NCI-H146 (cell line): Measurements from ENCODE around the gene ZNF511.
"Not testable (repeated sequence)": the region's sequence is repeated elsewhere in the genome, so short reads cannot be mapped to it uniquely, and the experiment has no call there.

Experiments
- DNase-seq: peaks from one replicate; lab custom pipeline; 2025; lab: John Stamatoyannopoulos, UW

The ZNF511 gene, protein sequence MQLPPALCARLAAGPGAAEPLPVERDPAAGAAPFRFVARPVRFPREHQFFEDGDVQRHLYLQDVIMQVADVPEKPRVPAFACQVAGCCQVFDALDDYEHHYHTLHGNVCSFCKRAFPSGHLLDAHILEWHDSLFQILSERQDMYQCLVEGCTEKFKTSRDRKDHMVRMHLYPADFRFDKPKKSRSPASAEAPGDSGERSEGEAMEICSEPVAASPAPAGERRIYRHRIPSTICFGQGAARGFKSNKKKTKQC

DNA sequence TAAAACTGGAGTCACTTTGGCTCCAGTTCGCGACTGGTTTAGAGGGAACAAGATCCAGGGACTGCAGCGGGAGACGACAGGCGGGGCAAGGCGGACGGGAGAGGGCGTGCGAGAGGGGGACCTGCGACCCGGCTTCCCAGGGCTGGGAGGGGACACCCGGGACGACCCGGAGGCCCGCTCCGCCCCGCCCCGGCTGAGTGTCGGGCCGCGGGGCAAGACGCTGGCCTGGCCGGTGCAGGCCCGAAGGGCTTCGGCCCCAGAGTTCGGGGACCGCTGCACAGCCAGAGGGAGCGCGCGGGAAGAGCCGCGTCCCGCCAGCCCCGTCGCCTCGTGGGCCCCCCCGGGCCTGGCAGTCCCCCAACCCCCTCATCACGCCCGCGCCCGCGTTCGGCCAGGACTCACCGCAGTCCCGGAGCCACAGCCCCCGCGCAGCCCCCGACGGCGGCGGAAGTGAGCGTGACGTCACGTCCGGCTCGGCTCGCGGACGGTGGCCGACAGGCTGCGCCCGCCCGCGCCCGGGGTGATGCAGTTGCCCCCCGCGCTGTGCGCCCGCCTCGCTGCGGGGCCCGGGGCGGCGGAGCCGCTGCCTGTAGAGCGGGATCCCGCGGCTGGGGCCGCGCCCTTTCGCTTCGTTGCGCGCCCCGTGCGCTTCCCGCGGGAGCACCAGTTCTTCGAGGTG, at the start of gene ZNF511, which contains the start of gene TUBGCP2:
ZNF511 (plus strand) TSS at position 494 of the 679 bp plus-strand sequence; CDS start at position 524, 30 bp downstream.
TUBGCP2 (minus strand) TSS at position 452 of the 679 bp plus-strand sequence. CDS start 5,931 bp downstream, outside the sequence.
- DNase-seq: peak; percentile 74

DNA sequence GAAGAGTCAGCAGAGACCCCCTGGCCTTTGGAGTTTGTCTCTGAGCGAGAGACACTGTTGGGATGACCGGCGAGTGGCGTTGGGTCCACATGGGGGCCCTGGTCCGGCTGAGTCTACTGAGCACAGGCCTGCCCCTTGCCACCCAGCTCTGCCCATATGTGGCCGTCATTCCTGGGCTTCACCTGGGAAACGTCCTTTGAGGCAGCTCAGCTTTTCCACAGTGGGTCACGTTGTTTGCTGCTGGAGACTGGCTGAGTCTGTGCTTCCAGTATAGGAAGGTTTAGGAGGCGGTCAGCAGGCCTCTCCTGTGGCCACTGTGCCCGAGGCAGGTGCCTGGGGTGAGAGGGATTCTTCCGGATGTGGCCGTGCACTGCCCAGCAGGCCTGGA, 49.1 kb upstream of the ZNF511 start:
- DNase-seq: no peak

DNA sequence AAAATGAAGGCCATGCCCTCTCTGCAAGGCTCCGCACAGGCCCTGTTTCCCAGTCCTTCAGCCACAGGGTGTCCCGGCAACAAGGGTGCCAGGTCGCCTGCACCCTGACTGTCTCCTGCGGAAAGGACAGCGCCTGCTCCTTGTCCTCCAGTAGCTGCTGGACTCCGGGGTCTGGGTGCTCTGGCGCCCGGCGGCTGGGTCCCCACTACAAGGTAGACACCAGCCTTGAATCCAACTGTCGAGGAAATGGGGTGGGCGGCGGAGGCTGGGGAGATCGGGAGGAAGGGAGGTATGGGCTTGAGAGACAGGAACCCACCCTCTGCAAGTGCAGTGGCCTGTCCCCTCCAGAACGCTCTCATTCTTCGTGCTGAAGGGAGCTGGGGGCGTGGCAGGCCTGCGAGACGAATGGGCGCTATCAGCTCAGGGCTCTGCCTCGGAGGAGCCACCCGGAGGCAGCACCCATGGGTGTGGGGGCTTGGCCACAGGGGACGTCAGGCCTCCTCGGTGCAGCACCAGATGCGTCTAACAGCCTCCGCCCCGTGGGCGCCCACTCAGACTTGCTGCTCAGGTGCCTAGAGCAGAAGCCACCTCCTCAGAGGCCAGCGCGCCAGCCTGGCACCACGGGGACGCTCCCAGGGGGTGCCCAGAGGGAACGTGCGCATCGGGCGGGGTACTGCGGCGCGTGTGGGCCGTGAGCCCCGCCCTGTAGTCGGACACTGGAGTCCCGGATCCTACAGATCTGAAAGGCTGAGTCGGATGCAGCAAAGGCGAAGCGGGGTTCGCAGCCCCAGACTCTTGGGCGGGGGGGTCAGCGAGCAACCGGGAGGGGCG, 47.6 kb upstream of the ZNF511 start:
- peak; percentile 59 for DNase-seq

DNA sequence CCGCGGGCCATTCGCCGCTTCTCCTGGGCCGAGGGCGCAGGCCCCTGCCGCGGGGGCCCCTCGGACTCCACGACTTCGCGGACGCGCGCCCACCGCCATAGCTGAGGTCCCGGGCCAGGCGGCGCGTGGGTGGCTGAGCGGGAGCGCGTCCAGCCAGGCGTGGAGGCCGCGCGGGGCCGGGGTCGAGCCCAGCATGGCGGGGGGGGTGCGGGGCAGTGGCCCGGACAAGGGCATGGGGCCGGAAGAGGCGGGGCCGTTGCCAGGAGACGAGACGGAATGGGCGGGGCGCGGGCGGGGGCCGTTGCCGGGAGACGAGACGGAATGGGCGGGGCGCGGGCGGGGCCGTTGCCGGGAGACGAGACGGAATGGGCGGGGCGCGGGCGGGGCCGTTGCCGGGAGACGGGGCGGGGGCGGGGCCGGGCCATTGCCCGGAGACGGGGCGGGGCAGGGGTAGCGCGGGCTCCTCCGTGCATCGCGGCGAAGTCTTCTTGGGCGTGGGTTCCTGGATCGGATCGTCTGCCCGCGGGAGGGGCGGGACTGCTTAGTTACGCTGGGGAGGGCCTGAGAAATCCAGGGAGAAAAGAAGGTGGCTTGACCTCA, 46.9 kb upstream of the ZNF511 start:
- peak; percentile 91 for DNase-seq

DNA sequence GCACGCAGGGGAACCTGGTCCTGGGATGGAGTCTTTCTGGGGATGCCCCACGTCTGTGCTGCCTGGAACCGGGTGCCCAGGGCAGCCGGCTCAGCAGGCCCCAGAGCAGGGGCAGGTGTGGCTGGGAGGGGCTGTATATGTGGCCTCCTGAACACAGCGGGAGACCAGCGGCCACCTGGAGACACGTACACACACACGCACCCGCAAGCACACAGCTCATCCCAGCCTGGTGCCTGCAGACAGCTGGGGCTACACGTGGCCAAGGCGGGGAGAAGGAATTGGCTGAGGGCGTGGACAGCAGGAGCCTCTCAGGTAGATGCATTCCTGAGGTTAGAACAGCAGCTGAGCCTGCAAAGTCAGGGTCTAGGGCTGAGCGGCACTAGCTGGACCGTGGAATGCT, 46.0 kb upstream of the ZNF511 start:
- peak; percentile 97 for DNase-seq

DNA sequence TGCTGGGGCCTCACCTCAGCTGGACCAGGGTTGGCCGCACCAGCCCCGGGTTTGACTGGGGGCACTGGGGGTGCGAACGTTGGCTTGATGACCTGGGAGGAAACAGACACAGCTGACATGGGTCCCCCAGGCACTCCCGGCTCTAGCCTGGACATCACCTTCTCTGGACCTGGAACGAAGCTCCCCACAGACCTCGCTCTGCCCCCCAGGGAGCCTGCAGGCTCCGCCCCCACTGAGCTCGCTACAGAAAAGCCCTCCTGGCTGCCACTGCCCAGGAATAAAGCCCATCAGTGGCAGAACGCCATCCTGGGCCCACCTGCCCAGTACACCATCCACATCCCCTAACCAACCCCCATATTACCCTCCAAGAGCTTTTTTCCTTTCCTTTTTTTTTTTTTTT, 45.0 kb upstream of the ZNF511 start:
- DNase-seq: no peak

DNA sequence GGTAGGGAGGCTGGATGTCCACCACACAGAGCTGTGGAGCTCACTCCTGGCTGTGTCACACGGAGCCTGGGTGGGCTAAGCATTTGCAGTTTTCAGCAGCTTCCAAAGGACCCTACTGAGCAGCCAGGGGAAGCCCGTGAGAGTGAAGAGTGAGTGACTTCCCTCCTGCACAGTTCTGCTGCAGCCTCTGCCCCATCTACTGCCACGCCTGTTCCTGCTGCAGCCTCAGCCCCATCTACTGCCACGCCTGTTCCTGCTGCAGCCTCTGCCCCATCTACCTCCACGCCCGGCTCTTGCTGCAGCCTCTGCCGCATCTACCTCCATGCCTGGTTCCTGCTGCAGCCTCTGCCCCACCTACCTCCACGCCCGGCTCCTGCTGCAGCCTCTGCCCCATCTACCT, 44.3 kb upstream of the ZNF511 start:
- no peak for DNase-seq

DNA sequence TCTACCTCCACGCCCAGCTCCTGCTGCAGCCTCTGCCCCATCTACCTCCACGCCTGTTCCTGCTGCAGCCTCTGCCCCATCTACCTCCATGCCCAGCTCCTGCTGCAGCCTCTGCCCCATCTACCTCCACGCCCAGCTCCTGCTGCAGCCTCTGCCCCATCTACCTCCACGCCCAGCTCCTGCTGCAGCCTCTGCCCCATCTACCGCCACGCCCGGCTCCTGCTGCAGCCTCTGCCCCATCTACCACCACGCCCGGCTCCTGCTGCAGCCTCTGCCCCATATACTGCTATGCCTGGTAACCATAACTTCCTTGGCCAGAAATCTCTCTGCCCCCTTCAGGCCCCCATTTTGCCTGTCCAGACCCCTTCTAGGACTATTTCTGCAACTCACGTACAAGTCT, 43.7 kb upstream of the ZNF511 start:
- not testable (repeated sequence) for DNase-seq

DNA sequence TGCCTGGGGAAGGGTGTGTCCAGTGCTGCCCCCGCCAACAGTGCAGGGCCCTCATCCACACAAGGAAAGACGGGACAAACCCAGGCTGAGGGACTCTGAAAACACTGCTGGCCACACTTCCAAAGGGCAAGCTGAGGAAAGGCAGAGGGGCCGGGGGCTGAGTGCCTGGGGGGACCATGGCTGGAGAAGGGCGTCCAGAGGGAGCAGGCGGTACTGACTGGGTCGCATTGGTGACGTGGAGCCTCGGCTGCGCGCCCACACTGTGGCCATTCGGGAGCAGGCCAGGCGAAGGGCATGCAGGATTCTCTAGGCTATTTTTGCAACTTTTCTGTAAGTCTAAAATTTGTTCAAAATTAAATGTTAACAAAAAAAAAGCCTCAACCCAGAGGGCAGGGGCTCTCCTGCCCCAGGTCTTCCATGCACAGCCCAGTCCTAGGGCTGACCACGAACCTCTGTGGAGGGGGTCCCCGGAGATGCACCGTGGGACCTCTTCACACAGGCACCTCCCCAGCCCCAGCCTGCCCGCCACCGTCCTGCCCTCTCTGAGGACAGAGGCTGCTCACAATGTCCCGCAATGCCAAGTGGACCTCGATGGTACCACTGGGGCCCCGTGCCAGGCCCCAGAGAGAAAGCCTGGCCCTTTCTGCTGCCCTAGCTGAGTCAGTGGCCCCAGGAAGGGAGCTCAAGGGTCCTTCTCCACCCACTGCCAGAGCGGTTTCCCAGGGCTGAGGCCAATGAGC, 42.5 kb upstream of the ZNF511 start:
- DNase-seq: no peak

DNA sequence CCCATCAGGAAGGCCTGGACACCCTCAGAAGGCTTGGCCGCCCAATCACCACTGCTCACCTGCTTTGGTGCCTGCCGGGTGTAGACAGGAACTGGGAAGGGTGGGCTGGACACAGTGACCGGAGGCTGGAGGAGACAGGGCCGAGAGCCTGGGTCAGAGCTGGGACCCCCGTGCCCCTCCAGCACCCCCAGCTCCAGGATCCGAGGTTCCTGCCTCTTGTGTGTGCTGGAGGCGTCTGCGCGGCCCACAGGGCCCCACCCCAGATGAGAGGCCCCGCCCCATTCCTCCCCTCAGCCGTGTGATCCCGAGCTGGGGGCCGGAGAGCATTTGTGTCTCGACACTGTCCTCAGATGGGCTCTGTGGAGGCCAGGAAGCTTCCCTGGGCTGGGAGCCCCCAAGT, 41.4 kb upstream of the ZNF511 start:
- no peak for DNase-seq

DNA sequence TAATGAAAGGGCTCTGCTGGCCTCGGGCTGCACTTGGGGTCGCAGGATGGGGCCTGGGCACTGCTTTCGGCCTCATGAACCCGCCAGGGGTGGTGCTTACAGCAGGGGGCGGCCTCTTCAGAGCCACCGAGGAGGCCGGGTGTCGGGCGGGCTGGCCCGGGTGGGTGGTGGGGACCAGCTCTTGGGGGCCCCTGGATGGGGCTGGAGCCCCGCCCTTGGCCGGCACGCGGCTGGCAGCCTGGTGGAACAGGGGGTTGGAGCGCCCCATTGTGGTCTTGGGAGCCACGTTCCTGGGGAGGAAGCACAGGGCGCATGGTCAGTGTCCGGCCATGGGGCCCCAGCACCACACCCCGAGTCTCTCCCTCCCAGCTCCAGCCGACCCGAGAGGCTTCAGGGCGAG, 40.9 kb upstream of the ZNF511 start:
- DNase-seq: no peak

DNA sequence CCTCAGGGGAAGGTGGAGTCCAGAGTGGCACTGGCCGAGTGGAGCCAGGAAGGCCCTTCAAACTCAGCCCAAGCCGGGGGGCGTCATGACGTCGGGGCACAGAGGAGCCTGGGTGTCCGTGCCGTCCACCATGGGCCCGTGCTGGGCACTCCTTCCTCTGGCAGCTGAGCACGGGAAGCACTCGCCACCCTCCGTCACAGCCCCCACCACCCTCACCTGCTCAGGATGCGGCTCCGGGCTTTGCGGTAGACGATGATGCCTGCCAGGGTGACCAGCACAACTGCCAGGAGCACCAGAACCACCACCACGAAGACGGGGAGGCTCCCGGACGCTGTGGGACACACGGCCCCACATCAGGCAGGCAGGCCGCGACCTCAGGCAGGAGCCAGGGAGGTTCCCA, 40.2 kb upstream of the ZNF511 start:
- no peak for DNase-seq

DNA sequence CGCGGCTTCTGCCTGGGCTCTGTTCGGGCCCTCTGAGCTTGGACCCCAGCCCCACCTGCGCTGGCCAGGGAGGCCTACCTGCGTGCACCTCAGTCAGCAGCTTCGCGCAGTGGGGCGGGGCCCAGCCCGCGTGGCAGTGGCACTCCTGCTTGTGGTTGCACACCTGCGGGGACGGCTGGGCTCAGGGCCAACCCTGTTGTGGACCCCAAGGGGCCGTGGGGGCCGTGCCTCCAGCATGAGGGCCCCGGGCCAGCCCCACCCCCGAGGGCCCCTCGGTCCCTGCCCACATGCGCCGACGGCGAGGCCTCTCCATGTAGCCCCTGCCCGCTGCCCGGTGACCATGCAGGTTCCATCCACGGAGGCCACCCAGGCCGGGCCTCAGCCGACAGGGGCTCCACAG, 39.3 kb upstream of the ZNF511 start:
- no peak for DNase-seq

DNA sequence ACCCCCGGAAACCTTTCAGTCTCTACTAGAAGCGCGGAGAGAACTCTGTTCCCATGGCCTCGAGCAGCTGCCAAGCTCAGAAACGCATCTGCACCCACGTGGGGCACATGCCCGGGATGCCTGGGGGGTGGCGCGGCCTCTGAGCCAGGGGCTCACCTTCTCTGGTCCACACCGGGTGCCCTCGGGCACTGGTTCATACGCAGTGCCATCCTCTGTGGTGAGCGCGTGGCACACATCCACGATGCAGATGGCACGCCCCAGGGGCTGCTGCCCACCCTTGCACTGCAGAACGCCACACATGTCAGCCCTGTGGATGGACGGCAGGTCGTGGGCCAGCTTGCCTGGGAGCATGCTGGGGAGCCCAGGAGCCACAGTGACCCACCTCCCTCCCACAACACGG, 38.5 kb upstream of the ZNF511 start:
- no peak for DNase-seq

DNA sequence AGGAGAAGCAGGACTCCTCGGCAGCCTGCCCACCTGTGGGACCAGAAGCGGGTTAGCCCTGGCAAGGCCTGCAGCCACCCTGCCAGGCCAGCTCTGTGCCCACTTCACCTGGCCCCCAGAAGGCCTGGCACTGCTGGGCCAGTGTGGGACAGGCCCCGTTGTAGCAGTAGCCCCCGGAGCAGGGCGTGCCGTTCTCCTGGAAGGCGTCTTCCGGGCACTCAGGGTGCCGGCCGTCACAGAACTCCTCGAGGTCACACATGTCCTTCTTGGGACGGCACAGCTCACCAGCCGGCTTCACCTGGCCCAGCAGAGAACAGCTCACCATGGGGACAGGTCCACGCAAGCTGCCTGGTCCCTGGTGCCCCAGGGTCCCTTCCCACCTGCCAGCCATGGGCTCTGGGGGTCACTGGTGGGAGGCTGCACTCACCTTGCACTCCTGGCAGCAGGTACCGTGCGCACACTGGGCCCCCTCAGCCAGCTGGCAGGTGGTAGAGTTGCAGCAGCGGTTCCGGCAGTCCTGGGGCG, 37.9 kb upstream of the ZNF511 start:
- DNase-seq: no peak

DNA sequence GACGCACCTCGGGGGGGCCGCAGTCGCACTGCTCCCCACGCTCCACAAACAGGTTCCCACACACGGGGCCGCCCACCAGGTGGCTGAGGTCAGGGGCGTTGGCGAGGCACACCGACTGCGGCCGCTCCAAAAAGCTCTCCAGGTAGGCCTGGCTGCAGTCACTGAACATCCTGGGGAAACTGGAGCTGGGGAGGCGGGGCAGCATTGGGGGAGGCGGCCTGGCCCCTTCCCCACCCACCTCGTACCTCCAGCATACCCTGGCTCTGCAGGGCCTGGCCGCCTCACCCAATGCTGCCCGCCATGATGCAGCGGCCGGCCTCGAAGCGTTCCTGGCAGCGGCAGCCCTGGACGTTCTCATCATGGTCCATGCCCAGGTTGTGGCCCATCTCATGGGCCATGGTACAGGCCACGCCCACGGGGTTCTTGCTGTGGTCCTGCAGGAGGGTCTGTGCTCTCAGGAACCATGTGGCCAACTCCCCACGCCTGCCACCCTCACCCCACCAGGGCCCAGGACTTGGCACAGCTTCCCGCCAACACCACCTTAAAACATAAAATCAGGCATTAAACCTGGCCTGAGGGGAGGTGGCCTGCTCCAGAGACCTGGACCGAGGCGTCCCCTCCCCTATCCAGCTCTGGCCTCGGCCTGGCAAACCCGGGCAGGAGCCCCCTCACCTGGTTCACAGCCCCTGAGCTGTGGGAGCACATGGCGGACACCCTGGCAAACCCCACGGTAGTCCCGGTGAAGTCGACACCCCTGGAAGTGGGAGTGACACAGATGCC, 37.0 kb upstream of the ZNF511 start:
- no peak for DNase-seq

DNA sequence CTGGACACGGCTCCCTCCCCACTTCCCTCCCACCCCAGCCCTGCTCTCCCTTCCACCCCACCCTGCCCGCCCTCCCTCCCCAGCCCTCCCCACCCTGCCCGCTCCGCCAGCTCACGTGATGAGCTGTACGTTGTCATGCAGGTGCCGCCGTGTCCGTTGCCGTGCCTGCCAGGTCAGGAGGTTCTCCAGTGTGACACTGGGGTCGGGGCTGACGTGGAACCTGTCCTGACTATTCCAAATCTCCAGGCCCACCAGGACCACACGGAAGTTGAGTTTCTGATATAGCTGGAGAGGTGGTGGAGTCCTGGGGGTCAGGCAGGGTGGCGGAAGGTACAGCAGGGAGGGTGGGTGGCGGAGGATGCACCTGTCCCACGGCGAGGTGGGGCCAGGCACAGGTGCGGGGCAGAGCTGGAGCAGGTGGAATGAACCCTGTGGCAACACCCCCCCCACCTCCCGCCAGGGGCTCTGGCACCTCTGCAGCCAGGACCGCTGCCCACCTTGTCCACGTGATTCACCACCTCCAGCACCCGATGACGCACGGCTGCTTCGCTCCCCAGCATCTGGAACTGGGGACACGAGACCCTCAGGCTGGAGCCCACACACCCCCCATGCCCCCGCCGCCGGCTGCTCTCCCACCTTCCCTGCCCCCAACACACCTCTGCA, 36.3 kb upstream of the ZNF511 start:
- DNase-seq: no peak

DNA sequence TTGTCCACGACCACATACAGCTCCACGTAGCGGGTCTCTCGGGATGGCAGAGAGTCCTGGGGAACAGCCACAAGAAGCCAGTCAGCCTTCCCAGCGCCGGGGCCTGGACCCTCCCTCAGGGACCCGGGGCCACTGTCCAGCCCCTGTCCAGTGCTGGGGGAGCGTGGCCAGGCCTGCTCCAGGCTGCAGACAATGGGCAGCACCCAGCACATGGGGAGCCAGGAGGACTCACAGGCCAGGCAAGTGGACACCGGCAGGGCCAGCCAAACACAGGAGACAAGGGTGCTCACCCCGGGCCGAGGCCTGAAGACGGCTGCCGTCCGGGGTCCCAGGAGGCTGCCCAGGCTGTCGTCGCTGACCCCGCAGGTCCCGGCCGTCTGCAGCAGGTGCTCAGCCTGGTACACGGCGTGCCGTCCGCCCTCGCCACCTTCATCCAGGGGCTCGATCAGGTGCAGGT, 35.7 kb upstream of the ZNF511 start:
- DNase-seq: no peak

DNA sequence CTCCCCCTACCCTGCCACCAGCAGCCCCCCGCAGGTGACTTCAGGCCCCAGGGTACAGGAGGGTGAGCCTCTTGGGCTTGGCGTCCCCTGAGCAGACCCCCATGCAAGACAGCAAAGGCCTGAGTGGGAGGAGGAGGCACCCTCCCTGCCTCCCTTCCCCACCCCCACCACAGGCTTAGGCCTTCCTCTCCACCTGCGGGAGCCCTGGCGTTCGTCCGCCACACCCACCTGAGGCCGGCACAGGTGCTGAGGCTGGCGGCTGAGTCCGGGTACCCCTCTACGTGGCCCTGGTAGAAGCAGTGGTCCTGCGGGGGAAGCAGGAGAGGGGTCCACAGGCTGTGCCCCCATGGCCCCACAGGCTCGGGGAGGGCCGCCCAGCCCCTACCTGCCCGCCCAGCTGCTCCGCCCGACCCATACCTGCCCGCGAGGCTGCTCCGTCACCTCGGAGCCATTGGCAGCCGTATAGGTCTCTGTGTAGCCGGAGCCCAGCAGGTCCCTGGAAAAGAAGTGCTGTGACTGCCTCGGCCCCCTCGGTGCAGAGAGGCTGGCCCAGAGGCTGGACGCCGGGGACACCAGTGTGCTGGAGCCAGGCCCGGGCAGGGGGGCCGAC, 35.1 kb upstream of the ZNF511 start:
- no peak for DNase-seq
